WTC11 (cell line): ENCODE measurements around the gene ZBTB25. TPM values are rescaled to one million over a fixed set of nuclear protein-coding genes. Genes with fewer than 3 reads are reported as not detected.

Source experiments
- ATAC-seq: fragments of 200-7000 bp; cut with Tn5 transposase; 2 replicates; pipeline ENCODE4 v1.10.0; 2021; ENCODE audit warnings: mild to moderate bottlenecking, moderate library complexity
- CTCF ChIA-PET: fragments of 300-600 bp; sonication (Branson Sonifier 250); formaldehyde crosslinking; loops from one replicate; lab custom pipeline; 2021; ENCODE audit warnings: antibody characterized with exemption; lab: Charles Lee
- POLR2A ChIA-PET: fragments of 350-600 bp; sonication (Branson Sonifier 250); formaldehyde crosslinking; loops from one replicate; lab custom pipeline; 2021; ENCODE audit warnings: antibody characterized with exemption; lab: Charles Lee
- DNase-seq: peaks from one replicate; pipeline ENCODE4 v3.0.0; 2021; ENCODE audit warnings: low spot score
- H3K27ac Mint-ChIP-seq: 2 replicates; pipeline ENCODE4 v1.8.0; 2021; ENCODE audit warnings: mixed read lengths
- H3K27me3 Mint-ChIP-seq: 2 replicates; pipeline ENCODE4 v1.8.0; 2021; ENCODE audit warnings: low read depth, mild to moderate bottlenecking, moderate library complexity, mixed read lengths
- H3K36me3 Mint-ChIP-seq: 2 replicates; pipeline ENCODE4 v1.8.0; 2021; ENCODE audit warnings: mixed read lengths
- H3K4me1 Mint-ChIP-seq: 2 replicates; pipeline ENCODE4 v1.8.0; 2022; ENCODE audit warnings: mixed read lengths
- H3K4me3 Mint-ChIP-seq: 2 replicates; pipeline ENCODE4 v1.8.0; 2021; ENCODE audit warnings: mild to moderate bottlenecking, moderate library complexity, mixed read lengths
- H3K9me3 Mint-ChIP-seq: 2 replicates; pipeline ENCODE4 v1.8.0; 2021; ENCODE audit warnings: mixed read lengths
- CREM ChIP-seq: sonication (generic); formaldehyde crosslinking; IDR thresholded peaks from 2 replicates; pipeline ENCODE4 v1.8.1; 2022; ENCODE audit warnings: mild to moderate bottlenecking, missing genetic modification reagents, moderate library complexity
- E2F1 ChIP-seq: sonication (generic); formaldehyde crosslinking; IDR thresholded peaks from 2 replicates; pipeline ENCODE4 v1.8.0; 2022; ENCODE audit warnings: mild to moderate bottlenecking, missing genetic modification reagents
- E2F5 ChIP-seq: sonication (generic); formaldehyde crosslinking; IDR thresholded peaks from 2 replicates; pipeline ENCODE4 v1.8.1; 2022; ENCODE audit warnings: mild to moderate bottlenecking, moderate library complexity, missing genetic modification reagents
- FOXK1 ChIP-seq: sonication (generic); formaldehyde crosslinking; IDR thresholded peaks from 2 replicates; pipeline ENCODE4 v1.8.0; 2022; ENCODE audit warnings: mild to moderate bottlenecking, moderate library complexity, missing genetic modification reagents
- FOXP4 ChIP-seq: sonication (generic); formaldehyde crosslinking; IDR thresholded peaks from 2 replicates; pipeline ENCODE4 v1.8.0; 2022; ENCODE audit warnings: mild to moderate bottlenecking, missing genetic modification reagents
- KAT7 ChIP-seq: sonication (generic); formaldehyde crosslinking; IDR thresholded peaks from 2 replicates; pipeline ENCODE4 v1.8.1; 2023; ENCODE audit warnings: missing genetic modification reagents, mild to moderate bottlenecking, borderline replicate concordance
- NFYB ChIP-seq: sonication (generic); formaldehyde crosslinking; conservative IDR thresholded peaks from 2 replicates; pipeline ENCODE4 v1.8.0; 2022; ENCODE audit warnings: low read depth, missing genetic modification reagents
- RORB ChIP-seq: fragments of 250-450 bp; sonication (Bioruptor Pico); IDR thresholded peaks from 2 replicates; pipeline ENCODE4 v1.9.0; 2021; ENCODE audit warnings: mild to moderate bottlenecking
- SP1 ChIP-seq: sonication (generic); formaldehyde crosslinking; conservative IDR thresholded peaks from 2 replicates; pipeline ENCODE4 v1.8.1; 2022; ENCODE audit warnings: missing genetic modification reagents
- STAT6 ChIP-seq: sonication (generic); formaldehyde crosslinking; conservative IDR thresholded peaks from 2 replicates; pipeline ENCODE4 v1.8.1; 2023; ENCODE audit warnings: mild to moderate bottlenecking, low read depth, missing genetic modification reagents, moderate library complexity
- ZNF423 ChIP-seq: fragments of 250-450 bp; sonication (Bioruptor Pico); IDR thresholded peaks from 2 replicates; pipeline ENCODE4 v2.1.2; 2022; ENCODE audit warnings: mild to moderate bottlenecking, moderate library complexity
- total RNA-seq: library from RNA; stranded (reverse); gene quantifications from 3 replicates; pipeline ENCODE4 v1.2.3, GENCODE V29; 2021
- TF ChIP-seq, protein P1 (sequence below): sonication (generic); formaldehyde crosslinking; IDR thresholded peaks from 2 replicates; pipeline ENCODE4 v1.8.0; 2022; ENCODE audit warnings: missing genetic modification reagents
- TF ChIP-seq, protein P2 (sequence below): sonication (generic); formaldehyde crosslinking; IDR thresholded peaks from 2 replicates; pipeline ENCODE4 v1.8.1; 2023; ENCODE audit warnings: mild to moderate bottlenecking, missing genetic modification reagents, moderate library complexity

The ZBTB25 gene
- total RNA-seq, 1 experiment from 2014 or later = 11.9 TPM

DNA sequence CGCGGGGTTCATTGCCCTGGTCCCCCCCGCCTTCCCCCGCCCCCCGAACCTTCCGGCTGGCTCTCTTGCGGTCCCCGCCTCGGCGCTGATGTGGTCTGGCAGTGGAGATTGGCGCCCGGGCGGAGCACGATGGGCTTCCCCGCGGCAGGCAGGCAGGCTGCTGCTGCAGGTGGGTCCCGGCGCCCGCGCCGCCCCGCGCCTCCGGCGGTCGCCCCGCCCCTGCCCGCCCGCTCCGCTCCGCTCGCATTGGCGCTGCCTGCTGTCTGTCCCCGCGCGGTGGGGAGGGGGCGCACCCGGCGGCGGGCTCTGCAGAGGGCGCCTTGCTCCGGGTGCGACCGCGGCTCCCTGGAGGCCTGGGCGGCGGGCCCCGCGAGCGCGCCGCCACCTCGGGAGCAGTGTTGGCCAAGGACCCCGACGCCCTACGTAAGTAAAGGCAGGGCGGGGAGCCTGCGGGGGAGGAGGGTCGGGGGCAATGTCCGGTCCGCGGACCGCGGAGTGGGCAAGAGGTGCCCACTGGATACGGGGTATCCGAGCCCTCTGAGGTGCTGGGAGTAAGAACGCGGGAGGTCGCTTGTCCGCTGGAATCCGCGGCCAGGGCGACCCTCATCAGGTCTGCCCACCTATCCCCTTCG lies 38.3 kb downstream of the ZBTB25 start, which contains the start of gene AKAP5:
TSS of gene AKAP5 (plus strand) at position 309 of the 632 bp plus-strand sequence. CDS start 2,896 bp downstream, outside the sequence.
- H3K27me3 Mint-ChIP-seq = peaks cover 3% of the 10 kb centered on the region

More for the DNA sequence above, 38.3 kb downstream of the ZBTB25 start, which contains the start of gene AKAP5:
- Mint-ChIP-seq H3K9me3 (no peaks in the 10 kb centered on the region), H3K27ac (peak within 1 kb of the TSS; percentile 61), H3K4me3 (peak within 1 kb of the TSS; percentile 80), H3K36me3 (peaks cover 4% of the 10 kb centered on the region), H3K4me1 (peaks cover 12% of the 10 kb centered on the region)
- DNase-seq (peak; percentile 87), ATAC-seq (peak; percentile 95)
- TF ChIP-seq E2F1 (CRISPR knock-in tag) (no peak), STAT6 (CRISPR knock-in tag) (no peak), KAT7 (CRISPR knock-in tag) (0 out of 2 replicates have a peak, but pooled peaks have one; percentile 53), E2F5 (peak; percentile 62; the same call in 1 of the 2 replicates), CREM (peak; percentile 73; the same call in 1 of the 2 replicates), NFYB (peak; percentile 82), ZNF423 (peak; percentile 69), FOXK1 (CRISPR knock-in tag) (no peak), RORB (CRISPR knock-in tag) (no peak), SP1 (peak; percentile 73), FOXP4 (CRISPR knock-in tag) (0 out of 2 replicates have a peak, but pooled peaks have one; percentile 13)
- TF ChIP-seq, protein P1, sequence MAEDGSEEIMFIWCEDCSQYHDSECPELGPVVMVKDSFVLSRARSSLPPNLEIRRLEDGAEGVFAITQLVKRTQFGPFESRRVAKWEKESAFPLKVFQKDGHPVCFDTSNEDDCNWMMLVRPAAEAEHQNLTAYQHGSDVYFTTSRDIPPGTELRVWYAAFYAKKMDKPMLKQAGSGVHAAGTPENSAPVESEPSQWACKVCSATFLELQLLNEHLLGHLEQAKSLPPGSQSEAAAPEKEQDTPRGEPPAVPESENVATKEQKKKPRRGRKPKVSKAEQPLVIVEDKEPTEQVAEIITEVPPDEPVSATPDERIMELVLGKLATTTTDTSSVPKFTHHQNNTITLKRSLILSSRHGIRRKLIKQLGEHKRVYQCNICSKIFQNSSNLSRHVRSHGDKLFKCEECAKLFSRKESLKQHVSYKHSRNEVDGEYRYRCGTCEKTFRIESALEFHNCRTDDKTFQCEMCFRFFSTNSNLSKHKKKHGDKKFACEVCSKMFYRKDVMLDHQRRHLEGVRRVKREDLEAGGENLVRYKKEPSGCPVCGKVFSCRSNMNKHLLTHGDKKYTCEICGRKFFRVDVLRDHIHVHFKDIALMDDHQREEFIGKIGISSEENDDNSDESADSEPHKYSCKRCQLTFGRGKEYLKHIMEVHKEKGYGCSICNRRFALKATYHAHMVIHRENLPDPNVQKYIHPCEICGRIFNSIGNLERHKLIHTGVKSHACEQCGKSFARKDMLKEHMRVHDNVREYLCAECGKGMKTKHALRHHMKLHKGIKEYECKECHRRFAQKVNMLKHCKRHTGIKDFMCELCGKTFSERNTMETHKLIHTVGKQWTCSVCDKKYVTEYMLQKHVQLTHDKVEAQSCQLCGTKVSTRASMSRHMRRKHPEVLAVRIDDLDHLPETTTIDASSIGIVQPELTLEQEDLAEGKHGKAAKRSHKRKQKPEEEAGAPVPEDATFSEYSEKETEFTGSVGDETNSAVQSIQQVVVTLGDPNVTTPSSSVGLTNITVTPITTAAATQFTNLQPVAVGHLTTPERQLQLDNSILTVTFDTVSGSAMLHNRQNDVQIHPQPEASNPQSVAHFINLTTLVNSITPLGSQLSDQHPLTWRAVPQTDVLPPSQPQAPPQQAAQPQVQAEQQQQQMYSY (CRISPR knock-in tag) = peak; percentile 64
- TF ChIP-seq, protein P2, sequence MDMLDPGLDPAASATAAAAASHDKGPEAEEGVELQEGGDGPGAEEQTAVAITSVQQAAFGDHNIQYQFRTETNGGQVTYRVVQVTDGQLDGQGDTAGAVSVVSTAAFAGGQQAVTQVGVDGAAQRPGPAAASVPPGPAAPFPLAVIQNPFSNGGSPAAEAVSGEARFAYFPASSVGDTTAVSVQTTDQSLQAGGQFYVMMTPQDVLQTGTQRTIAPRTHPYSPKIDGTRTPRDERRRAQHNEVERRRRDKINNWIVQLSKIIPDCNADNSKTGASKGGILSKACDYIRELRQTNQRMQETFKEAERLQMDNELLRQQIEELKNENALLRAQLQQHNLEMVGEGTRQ (CRISPR knock-in tag) = peak; percentile 42; the same call in 1 of the 2 replicates
- CTCF ChIA-PET = interaction anchor here (0.7 to 2.5 kb wide), 14 partner anchors 13 to 500 kb away, joined by 3 to 13 read pairs (median 4); no protein-coding TSS in a partner anchor
- POLR2A ChIA-PET = interaction anchor here (1.0 to 3.1 kb wide), 6 partner anchors 40 to 167 kb away, joined by 3 to 14 read pairs (median 6); partner anchors contain the start of genes MTHFD1 and ZBTB1
